GM23338 (cell line): ENCODE measurements around the gene FLT1.

Source experiments
- CTCF ChIP-seq, 2 experiments: fragments of 200-600 bp in 1 of 2; sonication (generic) in 1 of 2; conservative IDR thresholded peaks; 2 replicates each; pipeline versions ENCODE4 v1.5.1 to v1.6.1; 2016 to 2017; ENCODE audit warnings: antibody characterized with exemption in 2 of 2, low read depth in 2 of 2, mild to moderate bottlenecking in 2 of 2, moderate library complexity in 1 of 2
- ETS1 ChIP-seq: IDR thresholded peaks from 2 replicates; pipeline ENCODE4 v1.6.1; 2016; ENCODE audit warnings: antibody characterized with exemption
- EZH2 ChIP-seq: fragments of 200-600 bp; sonication (generic); IDR thresholded peaks from one replicate; pipeline ENCODE4 v1.8.0; 2017; ENCODE audit warnings: antibody characterized with exemption, mild to moderate bottlenecking, low read depth; ENCODE audit not compliant: unreplicated experiment
- EZH2phosphoT487 ChIP-seq: fragments of 200-600 bp; sonication (generic); IDR thresholded peaks from one replicate; pipeline ENCODE4 v1.8.1; 2018; ENCODE audit warnings: antibody characterized with exemption; ENCODE audit not compliant: unreplicated experiment
- NANOG ChIP-seq: IDR thresholded peaks from 2 replicates; pipeline ENCODE4 v1.6.1; 2016; ENCODE audit warnings: antibody characterized with exemption, borderline replicate concordance
- POLR2AphosphoS5 ChIP-seq: IDR thresholded peaks from 2 replicates; pipeline ENCODE4 v1.6.1; 2016; ENCODE audit warnings: antibody characterized with exemption, low read depth
- REST ChIP-seq: IDR thresholded peaks from one replicate; pipeline ENCODE4 v1.6.1; 2018; ENCODE audit warnings: antibody characterized with exemption; ENCODE audit not compliant: unreplicated experiment

GRCh38 chr13:28501547-28501946 lies 6.6 kb upstream of the FLT1 start:
- TF ChIP-seq CTCF (conservative IDR thresholded peaks at IDR 0.05; ENCODE audit: low read depth in 2 of 2) (no peak), POLR2AphosphoS5 (no peak), EZH2 (no peak), REST (no peak), EZH2phosphoT487 (no peak), NANOG (no peak), ETS1 (no peak)
